T47D (cell line): ENCODE results near the gene BCL11B.

ENCODE experiments used
- DNase-seq, 2 experiments: peaks; one replicate each; pipeline versions ENCODE4 v3.0.0 to v3.0.0-alpha.2; 2011 to 2012; ENCODE audit warnings: low read depth in 1 of 2, low spot score in 1 of 2
- JUND ChIP-seq: IDR thresholded peaks from 2 replicates; pipeline ENCODE4 v1.6.1; 2012; ENCODE audit warnings: low read depth
- in situ Hi-C: cut with HindIII; loops from 2 replicates; pipeline ENCODE4 v1.10.0; 2016; ENCODE audit warnings: low sequenced_read_pairs, low pct_unique_long_range_greater_than_20kb

The BCL11B gene

DNA sequence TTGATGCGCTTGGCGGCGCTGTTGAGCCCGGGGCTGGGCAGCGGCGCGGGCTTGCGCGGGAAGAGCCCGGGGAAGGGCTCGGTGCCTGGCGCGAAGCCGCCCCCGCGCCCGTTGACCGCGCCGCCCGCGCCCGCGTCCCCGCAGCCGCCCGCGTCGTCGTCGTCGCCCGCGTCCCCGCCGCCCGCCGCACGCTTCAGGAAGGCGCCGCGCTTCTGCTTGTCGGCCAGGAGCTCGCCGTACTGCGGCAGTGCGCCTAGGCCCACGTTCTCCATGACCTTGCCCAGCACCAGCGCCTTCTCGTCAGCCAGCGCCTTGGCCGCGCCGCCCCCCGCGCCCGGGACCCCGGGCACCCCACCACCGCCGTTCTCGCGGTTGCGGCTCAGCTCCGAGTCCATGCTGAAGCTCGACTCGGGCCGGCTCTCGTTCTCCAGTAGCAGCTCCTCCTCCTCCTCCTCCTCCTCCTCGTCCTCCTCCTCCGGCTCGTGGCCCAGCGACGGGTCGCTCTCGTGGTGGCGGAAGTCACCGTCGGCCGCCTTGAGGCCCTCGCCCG is 97.2 kb downstream of the BCL11B start:
- in situ Hi-C loops: no loop called here
- TF ChIP-seq JUND: no peak
- no peak for DNase-seq

DNA sequence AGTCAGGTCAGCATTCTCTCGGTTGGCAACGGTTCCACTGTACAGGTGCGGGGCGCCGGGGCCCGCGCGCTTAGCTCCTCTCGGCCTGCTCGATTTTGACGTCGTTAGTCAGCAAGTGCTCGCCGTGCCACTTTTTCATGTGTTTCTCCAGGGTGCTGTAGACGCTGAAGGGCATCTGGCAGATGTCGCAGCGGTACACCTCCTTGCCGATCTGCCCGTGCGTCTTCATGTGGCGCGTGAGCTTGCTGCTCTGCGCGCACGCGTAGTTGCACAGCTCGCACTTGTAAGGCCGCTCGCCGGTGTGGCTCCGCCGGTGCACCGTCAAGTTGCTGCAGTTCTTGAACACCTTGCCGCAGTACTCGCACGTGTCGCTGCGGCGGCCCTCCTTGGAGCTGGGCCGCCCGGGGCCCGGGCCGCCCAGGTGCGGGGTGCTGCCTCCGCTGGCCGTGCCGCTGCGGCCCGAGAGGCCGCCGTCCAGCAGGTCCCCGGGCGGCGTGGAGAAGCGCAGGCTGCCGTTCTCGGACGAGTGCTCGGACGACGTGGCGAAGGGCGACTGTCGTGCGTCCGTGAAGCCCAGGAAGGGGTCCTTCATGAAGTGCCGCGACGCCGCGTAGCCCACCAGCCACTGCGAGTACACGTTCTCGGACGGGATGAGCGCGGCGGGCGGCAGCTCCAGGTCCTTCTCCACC is 97.8 kb downstream of the BCL11B start:
- in situ Hi-C loops: no loop called here
- no peak for DNase-seq
- TF ChIP-seq JUND: no peak

DNA sequence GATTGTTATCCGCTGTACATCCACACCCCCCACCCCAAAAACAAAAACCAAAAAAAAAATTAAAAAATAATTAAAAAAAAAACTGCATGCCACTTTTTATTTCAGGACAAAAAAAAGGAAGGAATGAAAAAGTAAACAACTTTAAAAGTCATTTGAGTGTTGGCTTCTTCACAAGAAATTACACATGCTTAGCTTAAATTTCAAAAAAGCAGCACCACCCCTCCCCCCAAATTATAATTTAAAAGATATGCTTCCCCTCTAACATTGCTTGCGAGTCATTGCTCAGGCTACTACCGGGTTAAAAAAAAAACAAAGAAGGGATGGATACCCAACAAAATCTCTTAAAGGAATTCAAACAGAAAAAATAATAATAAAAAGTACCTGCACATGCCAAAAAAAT is 98.5 kb downstream of the BCL11B start:
- TF ChIP-seq JUND: no peak
- no peak for DNase-seq
- in situ Hi-C loops: no loop called here

DNA sequence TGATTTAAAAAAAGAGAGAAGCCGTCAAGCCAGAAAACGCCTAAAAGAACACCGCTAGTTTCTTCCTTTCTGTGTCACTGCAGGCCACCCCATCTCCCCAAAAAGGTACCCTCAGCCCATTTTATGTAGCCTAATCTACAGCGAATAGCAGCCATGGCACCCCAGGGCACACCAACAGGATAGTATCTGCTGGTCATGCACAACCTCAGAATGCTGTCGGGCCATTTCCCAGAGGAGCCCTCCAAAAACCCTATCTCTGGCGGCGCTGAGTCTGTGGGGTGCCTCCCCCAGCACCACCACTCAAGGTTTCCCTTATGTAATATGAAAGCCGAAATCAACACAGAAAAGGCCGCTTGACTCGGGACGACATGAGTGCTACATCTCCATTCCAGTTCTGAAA is 98.9 kb downstream of the BCL11B start:
- in situ Hi-C loops: no loop called here
- no peak for TF ChIP-seq JUND
- DNase-seq: no peak

GRCh38 chr14:99171396-99171795 is 100.6 kb downstream of the BCL11B start:
- in situ Hi-C loops: no loop called here
- no peak for TF ChIP-seq JUND
- no peak for DNase-seq

DNA sequence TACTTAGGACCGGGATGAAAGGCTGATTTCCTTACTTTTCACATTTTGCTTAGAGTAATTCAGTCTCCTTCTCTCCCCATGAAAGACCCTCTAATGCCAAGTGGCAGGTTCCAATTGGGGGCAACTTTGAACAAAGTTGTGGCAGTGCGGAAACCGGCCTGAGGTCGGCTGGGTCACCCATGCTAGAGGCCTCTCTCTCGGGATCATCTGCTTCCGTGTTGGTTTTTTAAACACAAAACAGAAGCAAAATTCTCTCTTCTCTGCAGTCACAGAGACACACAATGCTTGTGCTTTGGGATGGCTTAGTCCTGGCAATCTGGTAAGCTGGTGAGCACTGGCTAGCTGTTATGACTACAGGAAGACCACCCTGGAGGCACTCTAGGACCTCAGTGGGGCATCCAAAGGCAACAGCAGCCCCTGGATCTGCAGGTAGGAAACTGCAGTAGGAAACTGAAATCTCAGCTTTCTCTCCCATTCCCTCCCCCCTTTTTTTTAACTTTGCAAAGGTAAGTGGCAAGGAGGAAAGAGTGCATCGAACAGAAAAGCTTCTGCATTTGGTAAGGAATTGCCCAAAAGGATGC is 102.1 kb downstream of the BCL11B start:
- in situ Hi-C loops: no loop called here
- TF ChIP-seq JUND: no peak
- DNase-seq: no peak

DNA sequence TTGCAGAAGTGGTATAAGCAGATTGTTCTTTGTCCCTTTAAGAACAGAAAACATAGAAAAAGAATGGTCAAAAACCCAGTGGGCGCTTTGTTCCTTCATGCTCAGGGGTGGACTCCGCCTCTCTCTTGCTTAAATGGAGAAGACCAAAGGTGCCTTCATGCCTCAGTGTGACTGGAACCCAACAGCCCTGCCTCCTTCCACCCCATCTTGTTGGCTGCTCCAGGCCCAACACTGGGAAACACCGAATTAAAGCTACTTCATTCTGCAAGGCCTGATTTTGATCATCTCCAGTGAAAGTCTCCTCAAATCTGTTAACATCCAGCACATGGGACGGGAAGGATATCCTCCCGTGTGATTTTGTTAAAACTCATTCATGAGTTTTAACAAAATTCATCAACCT is 103.7 kb downstream of the BCL11B start:
- DNase-seq: no peak
- in situ Hi-C loops: no loop called here
- no peak for TF ChIP-seq JUND

GRCh38 chr14:99166506-99166905 is 105.5 kb downstream of the BCL11B start:
- TF ChIP-seq JUND: no peak
- in situ Hi-C loops: no loop called here
- DNase-seq: no peak

DNA sequence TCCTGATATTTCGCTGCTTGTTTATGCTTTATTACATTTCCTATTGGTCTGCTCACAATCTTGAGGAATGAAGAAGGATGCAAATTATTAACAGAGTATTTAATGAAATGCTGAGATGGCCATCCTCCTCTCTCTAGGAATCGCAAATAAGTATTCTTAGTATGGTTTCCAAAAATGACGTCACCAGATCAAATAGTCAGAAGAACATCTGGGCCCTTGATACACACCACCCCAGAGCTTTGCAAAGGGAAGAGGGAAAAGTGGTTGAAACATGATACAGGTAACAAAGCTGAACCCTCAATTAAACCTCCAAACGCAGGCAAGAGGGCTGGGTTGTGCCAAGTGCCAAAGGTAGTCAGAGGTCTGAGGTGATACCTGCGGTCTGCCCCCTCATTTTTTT is 107.3 kb downstream of the BCL11B start:
- TF ChIP-seq JUND: no peak
- in situ Hi-C loops: no loop called here
- DNase-seq: no peak

- TF ChIP-seq JUND: no peak
- DNase-seq: no peak
- in situ Hi-C loops: no loop called here
Observed at GRCh38 chr14:99163446-99163845, 108.6 kb downstream of the BCL11B start.

GRCh38 chr14:99159341-99160340 is 112.4 kb downstream of the BCL11B start:
- in situ Hi-C loops: no loop called here
- TF ChIP-seq JUND: no peak

DNA sequence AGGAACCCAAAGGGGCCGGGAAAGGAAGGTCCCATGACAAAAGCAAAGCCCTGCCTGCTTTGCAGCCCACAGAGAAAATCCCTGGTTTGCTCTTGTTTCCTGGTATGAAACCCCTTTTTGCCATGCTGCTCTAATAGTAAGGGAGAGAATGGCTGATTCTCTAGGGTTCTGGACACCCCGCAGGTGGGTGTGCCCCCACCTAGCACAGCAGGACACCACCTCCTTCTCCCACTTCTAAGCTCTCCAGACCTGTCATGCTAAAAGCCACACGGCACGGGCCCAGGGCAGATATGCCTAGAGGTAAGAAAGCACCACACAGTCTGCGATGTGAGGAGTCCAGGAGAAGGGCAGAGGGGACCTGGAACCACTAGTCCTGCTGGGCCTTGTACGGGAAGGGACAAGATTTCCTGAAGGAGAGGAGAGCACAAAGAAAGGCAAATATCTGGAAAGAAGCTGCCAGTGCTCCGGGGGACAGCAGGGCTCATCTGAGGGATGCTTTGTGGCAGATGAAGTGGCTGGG is 113.3 kb downstream of the BCL11B start:
- no peak for DNase-seq
- TF ChIP-seq JUND: no peak
- in situ Hi-C loops: no loop called here

More at GRCh38 chr14:99159341-99160340, 112.4 kb downstream of the BCL11B start:
- DNase-seq: no peak
